ENCODE measurements around the gene COP1.
"Not testable (repeated sequence)": the region's sequence is repeated elsewhere in the genome, so short reads cannot be mapped to it uniquely, and the experiment has no call there.

COP1 gene

GRCh38 chr1:176206961-176207902 lies at the start of gene COP1:
TSS of gene COP1 (minus strand) at chr1:176207286. CDS start at chr1:176206978, 308 bp downstream.
- peaks cover 20% of the 10 kb centered on the region for H3K4me1 ChIP-seq (ENCODE audit: control insufficient read depth, insufficient read depth, low read length)

GRCh38 chr1:176252191-176252590 lies 45.1 kb upstream of the COP1 start:
- Histone ChIP-seq H3K4me3 (ENCODE audit: low read depth, low read length) (no peak overlapping the region), H3K9ac (ENCODE audit: low read length) (no peak overlapping the region), H3K27ac (ENCODE audit: low read depth, low read length) (no peak overlapping the region), H3K36me3 (ENCODE audit: control insufficient read depth, insufficient read depth, low read length) (no peaks in the 10 kb centered on the region), H3K27me3 (ENCODE audit: control insufficient read depth, insufficient read depth, low read length) (no peaks in the 10 kb centered on the region), H3K9me3 (ENCODE audit: control insufficient read depth, insufficient read depth, low read depth, low read length) (no peaks in the 10 kb centered on the region), H3K4me1 (ENCODE audit: control insufficient read depth, insufficient read depth, low read length) (peaks cover 3% of the 10 kb centered on the region; the same call in 1 of the 2 replicates)

More at GRCh38 chr1:176206961-176207902, at the start of gene COP1:
- Histone ChIP-seq H3K27ac (ENCODE audit: low read depth, low read length) (peak within 1 kb of the TSS; percentile 83; the same call in 1 of the 2 replicates), H3K4me3 (ENCODE audit: low read depth, low read length) (peak within 1 kb of the TSS; percentile 87), H3K9ac (ENCODE audit: low read length) (peak within 1 kb of the TSS; percentile 85), H3K9me3 (ENCODE audit: control insufficient read depth, insufficient read depth, low read depth, low read length) (no peaks in the 10 kb centered on the region), H3K27me3 (ENCODE audit: control insufficient read depth, insufficient read depth, low read length) (no peaks in the 10 kb centered on the region), H3K36me3 (ENCODE audit: control insufficient read depth, insufficient read depth, low read length) (no peaks in the 10 kb centered on the region)

GRCh38 chr1:176244851-176245250 lies 37.8 kb upstream of the COP1 start:
- Histone ChIP-seq H3K4me3 (ENCODE audit: low read depth, low read length) (no peak overlapping the region), H3K9ac (ENCODE audit: low read length) (no peak overlapping the region), H3K27ac (ENCODE audit: low read depth, low read length) (no peak overlapping the region), H3K9me3 (ENCODE audit: control insufficient read depth, insufficient read depth, low read depth, low read length) (no peaks in the 10 kb centered on the region), H3K27me3 (ENCODE audit: control insufficient read depth, insufficient read depth, low read length) (no peaks in the 10 kb centered on the region), H3K36me3 (ENCODE audit: control insufficient read depth, insufficient read depth, low read length) (no peaks in the 10 kb centered on the region), H3K4me1 (ENCODE audit: control insufficient read depth, insufficient read depth, low read length) (peaks cover 4% of the 10 kb centered on the region; the same call in 1 of the 2 replicates)

- peaks cover 4% of the 10 kb centered on the region; the same call in 1 of the 2 replicates for H3K4me1 ChIP-seq (ENCODE audit: control insufficient read depth, insufficient read depth, low read length)
- H3K36me3 ChIP-seq (ENCODE audit: control insufficient read depth, insufficient read depth, low read length), result no peaks in the 10 kb centered on the region
- H3K27ac ChIP-seq (ENCODE audit: low read depth, low read length), result no peak overlapping the region
- H3K9me3 ChIP-seq (ENCODE audit: control insufficient read depth, insufficient read depth, low read depth, low read length), result no peaks in the 10 kb centered on the region
- no peak overlapping the region for H3K4me3 ChIP-seq (ENCODE audit: low read depth, low read length)
- H3K9ac ChIP-seq (ENCODE audit: low read length), result no peak overlapping the region
- H3K27me3 ChIP-seq (ENCODE audit: control insufficient read depth, insufficient read depth, low read length), result no peaks in the 10 kb centered on the region
Observed at GRCh38 chr1:176243746-176244145, 36.7 kb upstream of the COP1 start.

GRCh38 chr1:176241385-176242015 lies 34.4 kb upstream of the COP1 start:
- H3K27ac ChIP-seq (ENCODE audit: low read depth, low read length), result peak overlapping the region; percentile 60; the same call in 1 of the 2 replicates
- no peak overlapping the region for H3K4me3 ChIP-seq (ENCODE audit: low read depth, low read length)
- H3K9ac ChIP-seq (ENCODE audit: low read length), result no peak overlapping the region
- H3K4me1 ChIP-seq (ENCODE audit: control insufficient read depth, insufficient read depth, low read length), result peaks cover 4% of the 10 kb centered on the region; the same call in 1 of the 2 replicates
- H3K9me3 ChIP-seq (ENCODE audit: control insufficient read depth, insufficient read depth, low read depth, low read length), result no peaks in the 10 kb centered on the region
- H3K27me3 ChIP-seq (ENCODE audit: control insufficient read depth, insufficient read depth, low read length), result no peaks in the 10 kb centered on the region
- no peaks in the 10 kb centered on the region for H3K36me3 ChIP-seq (ENCODE audit: control insufficient read depth, insufficient read depth, low read length)

- not testable (repeated sequence) for H3K9me3 ChIP-seq (ENCODE audit: control insufficient read depth, insufficient read depth, low read depth, low read length); H3K4me3 ChIP-seq (ENCODE audit: low read depth, low read length); H3K4me1 ChIP-seq (ENCODE audit: control insufficient read depth, insufficient read depth, low read length); H3K36me3 ChIP-seq (ENCODE audit: control insufficient read depth, insufficient read depth, low read length); H3K27me3 ChIP-seq (ENCODE audit: control insufficient read depth, insufficient read depth, low read length); H3K9ac ChIP-seq (ENCODE audit: low read length); H3K27ac ChIP-seq (ENCODE audit: low read depth, low read length)
Observed at GRCh38 chr1:176233657-176234056, 26.6 kb upstream of the COP1 start.

- no peaks in the 10 kb centered on the region for H3K9me3 ChIP-seq (ENCODE audit: control insufficient read depth, insufficient read depth, low read depth, low read length)
Observed at GRCh38 chr1:176227579-176227978, 20.5 kb upstream of the COP1 start.

GRCh38 chr1:176225911-176226310 lies 18.8 kb upstream of the COP1 start:
- Histone ChIP-seq H3K9ac (ENCODE audit: low read length) (no peak overlapping the region), H3K4me1 (ENCODE audit: control insufficient read depth, insufficient read depth, low read length) (peaks cover 16% of the 10 kb centered on the region)

More at GRCh38 chr1:176227579-176227978, 20.5 kb upstream of the COP1 start:
- Histone ChIP-seq H3K27me3 (ENCODE audit: control insufficient read depth, insufficient read depth, low read length) (no peaks in the 10 kb centered on the region), H3K36me3 (ENCODE audit: control insufficient read depth, insufficient read depth, low read length) (no peaks in the 10 kb centered on the region), H3K4me1 (ENCODE audit: control insufficient read depth, insufficient read depth, low read length) (peaks cover 16% of the 10 kb centered on the region), H3K27ac (ENCODE audit: low read depth, low read length) (no peak overlapping the region), H3K9ac (ENCODE audit: low read length) (no peak overlapping the region), H3K4me3 (ENCODE audit: low read depth, low read length) (no peak overlapping the region)

GRCh38 chr1:176225479-176225875 lies 18.4 kb upstream of the COP1 start:
- Histone ChIP-seq H3K36me3 (ENCODE audit: control insufficient read depth, insufficient read depth, low read length) (no peaks in the 10 kb centered on the region), H3K9me3 (ENCODE audit: control insufficient read depth, insufficient read depth, low read depth, low read length) (no peaks in the 10 kb centered on the region), H3K9ac (ENCODE audit: low read length) (no peak overlapping the region), H3K27ac (ENCODE audit: low read depth, low read length) (no peak overlapping the region), H3K4me1 (ENCODE audit: control insufficient read depth, insufficient read depth, low read length) (peaks cover 16% of the 10 kb centered on the region), H3K27me3 (ENCODE audit: control insufficient read depth, insufficient read depth, low read length) (no peaks in the 10 kb centered on the region), H3K4me3 (ENCODE audit: low read depth, low read length) (no peak overlapping the region)

More at GRCh38 chr1:176225911-176226310, 18.8 kb upstream of the COP1 start:
- Histone ChIP-seq H3K9me3 (ENCODE audit: control insufficient read depth, insufficient read depth, low read depth, low read length) (no peaks in the 10 kb centered on the region), H3K27ac (ENCODE audit: low read depth, low read length) (no peak overlapping the region), H3K4me3 (ENCODE audit: low read depth, low read length) (no peak overlapping the region), H3K36me3 (ENCODE audit: control insufficient read depth, insufficient read depth, low read length) (no peaks in the 10 kb centered on the region), H3K27me3 (ENCODE audit: control insufficient read depth, insufficient read depth, low read length) (no peaks in the 10 kb centered on the region)

- Histone ChIP-seq H3K4me3 (ENCODE audit: low read depth, low read length) (no peak overlapping the region), H3K4me1 (ENCODE audit: control insufficient read depth, insufficient read depth, low read length) (peaks cover 14% of the 10 kb centered on the region), H3K9ac (ENCODE audit: low read length) (no peak overlapping the region), H3K27ac (ENCODE audit: low read depth, low read length) (no peak overlapping the region), H3K36me3 (ENCODE audit: control insufficient read depth, insufficient read depth, low read length) (no peaks in the 10 kb centered on the region), H3K9me3 (ENCODE audit: control insufficient read depth, insufficient read depth, low read depth, low read length) (no peaks in the 10 kb centered on the region; the same call in 1 of the 2 replicates), H3K27me3 (ENCODE audit: control insufficient read depth, insufficient read depth, low read length) (no peaks in the 10 kb centered on the region)
Observed at GRCh38 chr1:176222196-176222595, 15.1 kb upstream of the COP1 start.
